Activated T-helper 9 cell treated with anti-CD3 and anti-CD28 coated beads, Interleukin-2, amount 50 U/mL, for 16 hours (primary cell): Measurements from ENCODE around the gene RUNX3.
"Not testable (repeated sequence)": the region's sequence is repeated elsewhere in the genome, so short reads cannot be mapped to it uniquely, and the experiment has no call there.

ENCODE experiments used
- DNase-seq: peaks from one replicate; pipeline ENCODE4 v3.0.0-alpha.2; 2020; ENCODE audit warnings: low read depth

RUNX3 gene

DNA sequence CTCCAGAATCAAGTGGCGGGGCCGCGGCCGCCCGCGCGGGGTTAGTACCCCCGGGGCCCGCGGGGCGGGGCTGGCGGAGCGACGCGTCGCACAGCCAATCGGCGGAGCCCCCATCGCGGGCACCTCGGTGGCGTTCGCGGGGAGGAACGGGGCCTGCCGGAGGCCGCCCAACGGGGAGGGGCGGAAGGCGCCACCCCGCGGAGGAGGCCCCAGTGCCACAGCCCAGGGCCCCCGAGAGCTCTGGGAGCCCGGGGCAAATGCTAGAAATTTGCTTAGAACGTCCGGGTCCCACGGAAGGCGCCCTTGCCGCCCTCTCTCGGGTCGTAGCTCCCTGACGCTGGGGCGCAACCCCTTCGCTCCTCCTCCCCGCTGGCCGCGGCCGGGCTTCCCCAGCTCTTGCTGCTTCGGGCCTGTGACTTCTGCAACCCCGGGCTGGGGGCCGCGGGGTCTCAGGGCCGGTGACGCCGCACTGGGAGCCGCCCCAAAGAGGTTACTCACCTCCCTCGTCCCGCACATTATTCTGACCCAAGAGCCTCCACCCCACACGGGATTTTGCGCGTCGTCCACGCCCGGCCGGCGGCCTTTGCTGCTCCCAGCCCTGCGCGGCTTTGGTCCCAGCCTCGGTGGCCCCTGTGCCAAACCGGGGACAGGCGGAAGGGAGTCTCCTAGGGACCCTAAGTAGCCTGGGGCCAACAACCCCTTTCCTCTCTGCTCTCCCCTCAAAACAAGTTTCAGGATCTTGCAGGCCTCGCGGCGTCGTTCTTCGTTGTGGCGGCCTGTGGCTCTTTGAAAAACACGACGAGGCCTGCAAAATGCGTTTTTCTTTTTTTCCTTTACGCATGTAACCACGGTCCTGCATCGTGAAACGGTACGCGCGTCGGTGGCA, at the start of gene RUNX3:
Gene RUNX3 (minus strand): TSS at position 17 of the 886 bp plus-strand sequence. CDS start 408 bp downstream, outside the sequence.
- DNase-seq: peak; percentile 91

DNA sequence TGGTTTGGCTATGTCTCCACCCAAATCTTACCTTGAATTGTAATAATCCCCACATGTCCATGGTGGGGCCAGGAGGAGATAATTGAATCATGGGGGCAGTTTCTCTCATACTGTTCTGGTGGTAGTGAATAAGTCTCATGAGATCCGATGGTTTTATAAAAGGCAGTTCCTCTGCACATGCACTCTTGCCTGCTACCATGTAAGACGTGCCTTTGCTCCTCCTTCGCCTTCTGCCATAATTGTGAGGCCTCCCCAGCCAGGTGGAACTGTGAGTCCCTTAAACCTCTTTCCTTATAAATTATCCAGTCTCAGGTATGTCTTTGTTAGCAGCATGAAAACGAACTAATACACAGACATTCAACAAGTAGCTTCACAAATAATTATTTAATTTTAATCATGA, 49.2 kb upstream of the RUNX3 start:
- not testable (repeated sequence) for DNase-seq

DNA sequence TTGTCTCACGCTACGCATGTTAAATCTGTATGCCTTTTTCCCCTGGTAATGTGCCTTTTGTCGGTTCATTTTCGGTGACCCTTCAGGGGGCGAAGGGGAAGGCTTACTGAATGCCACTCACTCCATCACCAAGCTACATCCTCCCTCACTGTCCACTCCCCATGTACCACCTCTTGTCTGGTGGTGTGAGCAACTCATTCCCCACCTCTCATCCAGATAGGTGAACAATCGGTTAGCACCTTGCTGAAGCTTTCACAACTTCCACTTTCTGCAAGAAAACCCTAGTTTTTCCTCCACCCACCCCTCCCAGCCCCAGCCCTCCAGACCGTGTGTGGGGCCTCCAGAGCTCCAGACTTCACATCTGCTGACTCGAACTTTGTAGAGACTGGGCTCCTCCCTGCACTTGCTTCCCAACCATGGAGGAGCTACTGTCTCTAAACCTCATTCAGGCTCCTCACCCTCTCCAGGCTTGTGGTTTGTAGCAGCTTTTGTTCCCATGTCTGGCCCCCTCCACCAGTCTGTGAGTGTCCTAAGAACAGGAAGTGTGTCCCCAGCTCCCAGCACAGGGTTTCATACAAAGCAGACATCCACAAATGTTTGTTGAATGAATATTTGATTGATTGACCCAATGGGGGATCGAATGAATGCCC, 48.4 kb upstream of the RUNX3 start:
- no peak for DNase-seq

DNA sequence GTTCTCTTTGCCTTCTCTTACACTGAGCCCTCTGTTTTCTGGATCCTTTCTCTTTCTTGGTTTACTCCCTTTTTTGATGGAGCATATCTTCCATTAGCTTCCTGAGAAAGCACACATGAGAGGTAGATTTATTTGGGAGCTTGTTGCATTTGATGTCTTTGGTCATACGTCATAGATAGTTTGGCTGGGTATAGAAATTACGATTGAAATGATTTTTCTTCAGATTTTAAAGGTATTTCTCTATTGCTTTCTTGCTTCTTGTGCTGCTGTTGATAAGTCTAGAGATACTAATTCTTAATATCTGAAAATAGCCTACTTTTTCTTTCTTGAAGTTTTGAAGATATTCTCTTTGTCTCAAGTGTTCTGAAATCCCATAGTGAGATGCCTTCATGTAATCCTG, 45.3 kb upstream of the RUNX3 start:
- DNase-seq: no peak

DNA sequence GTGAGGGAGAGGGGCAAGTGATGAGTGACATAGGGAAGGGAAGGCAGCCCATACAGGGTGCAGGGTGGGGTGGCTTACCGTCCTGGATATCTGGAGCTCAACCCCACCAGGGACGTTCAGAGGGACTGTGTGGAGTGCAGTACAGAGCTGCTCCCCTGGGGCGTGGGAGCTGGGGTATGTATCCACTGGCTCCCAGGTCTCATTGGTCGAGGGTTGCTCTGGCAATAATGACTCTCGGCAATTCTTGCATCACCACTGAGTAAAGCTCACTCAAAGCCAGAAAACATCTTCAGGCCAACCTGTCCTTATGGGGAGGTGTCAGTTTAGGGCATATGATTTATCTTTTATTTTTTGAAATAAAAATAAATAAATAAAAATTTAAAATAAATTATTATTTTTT, 43.2 kb upstream of the RUNX3 start:
- no peak for DNase-seq

- DNase-seq: no peak
Observed at GRCh38 chr1:24972915-24973242, 42.8 kb upstream of the RUNX3 start.

DNA sequence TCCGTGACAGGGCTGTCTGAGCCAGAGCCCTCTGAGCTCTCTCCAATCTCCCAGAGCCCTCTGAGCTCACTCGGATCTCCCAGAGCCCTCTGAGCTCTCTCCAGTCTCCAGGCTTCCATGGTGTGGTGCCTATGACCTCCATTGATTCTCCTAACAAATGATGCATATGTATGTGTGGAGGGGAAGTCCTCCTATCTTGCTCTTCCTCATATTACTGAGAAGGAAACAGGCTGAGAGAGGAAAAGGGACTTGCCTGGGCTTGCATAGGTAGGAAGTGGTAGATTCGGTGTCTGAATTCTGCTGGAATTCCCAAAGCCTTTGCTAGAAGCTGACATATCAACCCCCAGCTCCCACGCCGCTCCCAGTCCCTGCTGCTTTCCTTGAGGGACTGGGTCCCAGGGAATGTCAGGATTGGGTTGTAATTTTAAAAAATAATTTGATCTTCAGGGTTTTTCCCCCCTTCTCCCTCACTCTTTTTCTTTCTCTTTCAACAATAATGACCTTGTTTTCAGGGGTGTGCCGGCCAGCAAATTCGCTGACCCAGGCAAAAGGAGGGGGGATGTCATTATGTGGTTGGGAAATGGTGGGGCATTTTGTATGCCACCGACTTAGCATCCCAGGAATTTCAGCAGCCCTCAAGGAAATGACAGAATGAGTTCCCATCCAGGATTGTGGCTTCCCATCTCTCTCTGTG, 42.3 kb upstream of the RUNX3 start:
- no peak for DNase-seq

DNA sequence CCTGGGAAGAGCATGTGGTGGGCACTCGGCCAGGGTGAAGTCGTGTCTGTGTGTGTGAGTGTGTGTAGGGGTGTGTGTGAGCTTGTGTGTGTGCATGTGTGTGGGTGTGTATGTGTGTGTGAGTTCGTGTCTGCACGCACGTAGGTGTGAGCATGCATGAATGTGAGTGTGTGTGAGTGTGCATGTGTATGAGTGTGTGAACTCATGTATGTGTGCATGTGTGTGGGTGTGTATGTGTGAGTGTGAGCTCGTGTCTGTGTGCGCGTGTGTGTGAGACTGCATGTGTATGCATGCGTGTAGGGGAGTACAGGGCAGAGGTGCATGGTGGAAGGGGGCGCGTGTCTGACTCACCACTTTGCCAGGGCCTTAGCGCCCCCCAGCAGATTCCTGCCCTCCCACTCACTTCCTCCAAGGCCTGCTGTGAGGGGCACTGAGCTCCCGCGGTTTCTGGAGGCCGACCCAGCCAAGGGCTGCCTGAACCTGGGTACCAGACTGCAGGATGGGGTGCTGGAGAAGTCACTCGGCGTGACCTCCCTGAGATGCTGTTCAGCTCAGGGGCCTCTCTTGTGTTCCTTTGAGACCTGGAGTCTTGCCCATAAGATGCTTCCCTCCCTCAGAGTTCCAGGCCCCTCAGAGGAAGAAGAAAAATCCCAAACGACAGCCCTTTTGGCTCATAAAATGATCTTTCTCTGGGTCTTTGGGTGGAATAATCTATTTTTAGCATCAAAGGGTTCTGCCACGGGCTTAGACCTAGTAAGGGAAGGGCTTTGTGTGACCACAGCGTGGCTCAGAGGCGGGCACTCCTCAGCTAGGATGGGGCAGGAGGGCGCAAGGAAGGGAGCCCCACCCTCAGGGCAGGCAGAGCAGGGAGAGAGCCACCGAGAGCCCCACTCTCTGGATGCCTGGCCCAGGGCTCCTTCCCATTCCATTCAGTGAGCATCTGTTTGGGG, 41.1 kb upstream of the RUNX3 start:
- DNase-seq: no peak

DNA sequence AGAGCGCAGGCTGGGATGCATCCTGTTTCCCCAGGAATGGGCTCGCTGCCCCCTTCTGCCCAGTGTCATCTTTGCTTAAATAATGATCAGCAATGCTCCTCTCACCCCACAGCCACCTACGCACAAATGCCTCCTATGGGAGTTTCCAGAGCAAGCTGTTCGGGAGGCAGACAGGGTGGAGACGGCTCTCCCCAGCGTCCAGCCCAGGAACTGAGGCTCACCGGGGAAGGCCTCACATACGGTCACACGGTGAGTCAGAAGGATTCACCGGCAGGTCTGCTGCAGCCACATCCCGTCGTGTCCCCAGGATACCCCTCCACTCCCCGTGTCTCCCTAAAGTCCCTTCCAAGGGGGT, 40.3 kb upstream of the RUNX3 start:
- no peak for DNase-seq

DNA sequence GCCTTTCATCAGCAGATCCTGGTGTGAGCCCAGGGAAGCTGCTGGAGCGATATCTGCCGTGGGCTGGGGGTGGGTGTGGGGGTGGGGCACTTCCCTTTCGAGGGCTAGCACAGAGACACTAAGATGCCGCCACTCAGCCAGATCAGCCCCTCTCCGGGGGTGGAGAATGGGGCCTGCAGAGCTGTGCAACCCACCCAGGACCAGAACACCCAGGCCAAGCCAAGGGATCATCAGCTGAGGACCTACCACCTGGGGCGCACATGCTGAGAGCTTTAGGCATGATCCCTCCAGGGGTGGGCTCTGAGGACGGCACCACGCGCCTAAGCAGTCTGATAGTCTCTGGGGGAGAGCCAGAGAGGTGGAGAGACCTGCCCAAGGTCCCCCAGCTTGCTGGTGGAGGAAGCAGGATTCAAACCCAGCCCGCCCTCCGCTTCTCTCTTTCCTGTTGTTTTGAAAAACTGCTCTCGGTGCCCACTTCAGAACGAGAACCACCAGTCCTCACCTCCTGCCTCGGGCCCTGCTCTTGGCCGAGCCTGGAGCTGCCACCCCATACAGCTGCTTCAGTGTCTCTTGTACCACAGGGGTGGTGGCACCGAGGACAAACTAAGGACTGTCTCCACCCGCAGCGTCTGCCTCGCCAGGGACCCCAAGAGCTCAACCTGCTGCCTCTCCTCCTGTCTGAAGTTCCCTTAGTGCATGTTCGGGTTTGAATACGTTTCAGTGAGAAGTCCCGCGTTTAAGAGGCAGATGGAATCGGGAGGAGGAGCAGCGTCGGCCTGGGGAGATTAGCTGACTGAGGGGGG, 39.7 kb upstream of the RUNX3 start:
- DNase-seq: no peak

- no peak for DNase-seq
Observed at GRCh38 chr1:24968941-24969585, 39.0 kb upstream of the RUNX3 start.

GRCh38 chr1:24967962-24968361, 37.9 kb upstream of the RUNX3 start:
- no peak for DNase-seq

- DNase-seq: no peak
Observed at GRCh38 chr1:24967555-24967954, 37.5 kb upstream of the RUNX3 start.

GRCh38 chr1:24966724-24967346, 36.8 kb upstream of the RUNX3 start:
- peak; percentile 68 for DNase-seq

DNA sequence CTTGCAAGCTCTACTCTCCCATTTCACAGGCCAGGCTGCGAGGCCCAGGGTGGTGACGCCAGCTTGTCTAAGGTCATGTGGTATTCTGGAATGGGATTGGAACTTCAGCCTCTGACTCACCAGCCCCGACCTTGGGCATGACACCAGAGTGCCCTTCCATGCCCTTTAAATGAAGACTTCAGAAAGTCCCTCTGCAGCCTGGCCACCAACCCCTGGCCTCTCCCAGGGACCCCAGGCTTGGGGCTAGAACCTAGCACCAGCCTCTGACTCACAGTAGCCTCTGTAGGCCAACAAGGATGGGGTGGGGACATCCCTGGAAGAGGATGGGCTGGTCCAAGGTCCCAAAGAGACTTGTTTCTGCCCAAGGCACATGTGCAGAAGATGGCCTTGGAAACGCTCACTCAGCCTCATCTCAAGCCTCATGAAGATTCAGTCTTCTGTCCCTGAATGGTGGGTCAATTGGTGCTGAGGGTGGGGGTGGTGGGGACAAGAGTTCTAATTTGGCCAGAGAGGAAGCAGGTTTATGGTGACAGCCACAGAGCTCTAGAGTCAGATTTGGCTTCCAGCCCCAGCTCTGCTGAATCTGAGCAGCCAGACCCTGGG, 36.1 kb upstream of the RUNX3 start:
- no peak for DNase-seq

GRCh38 chr1:24965571-24965930, 35.5 kb upstream of the RUNX3 start:
- DNase-seq: no peak

- DNase-seq: peak; percentile 86
Observed at GRCh38 chr1:24964811-24965570, 34.9 kb upstream of the RUNX3 start.

DNA sequence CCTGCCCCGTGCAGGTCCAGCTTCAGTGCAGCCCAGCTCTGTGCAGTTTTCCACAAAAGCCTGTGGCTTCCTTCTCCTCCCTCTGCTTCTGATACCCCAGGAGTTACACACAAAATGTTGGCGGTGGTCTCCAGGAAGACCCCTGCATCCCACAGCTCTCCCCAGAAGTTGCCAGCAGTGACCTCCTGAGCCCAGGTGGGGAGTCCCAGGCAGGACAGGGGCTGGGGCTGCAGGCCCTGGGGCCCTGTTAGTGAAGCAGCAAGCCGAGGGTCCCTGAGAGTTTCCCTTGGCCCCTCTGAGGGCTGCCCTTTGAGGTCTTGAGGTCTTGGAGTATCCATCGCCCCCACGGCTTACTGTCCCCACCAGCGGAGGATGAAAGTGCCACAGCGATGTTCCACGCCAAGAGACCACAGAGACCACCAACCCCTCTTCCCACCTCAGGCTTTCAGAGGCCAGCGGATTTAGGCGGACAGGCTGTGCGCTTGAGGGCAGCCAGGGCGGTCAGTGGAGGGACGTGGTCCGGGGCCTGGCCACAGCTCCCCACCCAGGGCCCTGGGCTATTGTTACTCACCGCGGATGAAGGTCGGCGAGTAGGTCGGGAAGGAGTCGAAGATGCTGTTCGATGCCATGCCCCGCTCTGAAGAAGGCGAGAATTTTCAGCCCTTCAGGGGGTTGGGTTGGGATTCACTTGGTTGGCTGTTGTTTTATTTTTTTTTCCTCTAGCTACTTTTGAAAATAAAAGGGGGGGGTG, 34.0 kb upstream of the RUNX3 start:
- no peak for DNase-seq
